ENCODE measurements around the gene MLLT3.
A peak's percentile ranks its signal among the peaks of the same experiment; 100 is the strongest.

MLLT3 gene

DNA sequence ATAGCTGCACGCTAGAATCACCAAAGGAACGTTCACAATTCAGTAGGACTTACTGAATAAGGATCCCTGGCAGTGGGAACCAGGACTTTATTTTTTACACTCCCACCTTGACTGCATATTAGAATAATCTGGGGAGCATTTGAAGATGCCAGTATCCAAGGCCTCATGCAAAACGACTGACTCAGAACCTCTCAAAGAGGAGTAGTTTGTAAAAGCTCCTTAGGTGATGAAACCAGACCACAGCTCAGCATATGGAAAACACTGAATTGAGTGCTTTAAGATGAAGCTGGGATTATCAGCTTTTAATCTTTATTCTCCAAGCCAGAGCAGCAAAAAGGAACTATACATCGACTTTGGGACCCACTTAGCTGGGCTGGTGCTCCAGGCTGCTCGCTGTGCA is 288.3 kb downstream of the MLLT3 start:
- no peak for DNase-seq (ENCODE audit: low spot score)

DNA sequence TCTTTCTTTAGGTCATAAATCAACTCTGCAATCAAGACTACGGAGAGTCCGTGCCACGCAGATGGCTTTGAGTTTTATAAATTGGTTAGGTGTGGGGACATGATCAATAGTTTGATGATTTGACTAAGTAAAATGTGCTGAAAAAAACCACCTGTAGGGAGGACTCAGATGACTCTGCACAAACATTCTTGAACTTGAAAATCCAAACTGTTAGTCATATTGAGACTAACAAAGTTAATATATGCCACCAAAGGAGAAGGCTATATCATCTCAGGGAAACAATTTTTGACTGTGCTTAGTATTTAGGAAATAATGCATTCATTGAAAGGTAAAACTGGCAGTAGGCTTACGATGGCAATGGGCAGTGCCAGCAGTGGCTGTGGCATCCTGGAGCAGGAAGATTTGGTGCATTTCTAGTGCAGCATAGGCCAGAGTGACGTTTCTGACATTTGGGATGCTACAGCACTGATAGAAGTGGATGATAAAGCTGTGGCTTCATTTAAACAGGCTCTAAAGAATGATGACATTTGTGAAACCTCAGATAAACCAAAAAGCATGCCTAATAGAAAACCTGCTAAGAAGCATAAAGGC is 291.1 kb downstream of the MLLT3 start:
- no peak for DNase-seq (ENCODE audit: low spot score)

GRCh38 chr9:20330688-20331087 is 291.6 kb downstream of the MLLT3 start:
- no peak for DNase-seq (ENCODE audit: low spot score)

GRCh38 chr9:20326516-20326915 is 295.8 kb downstream of the MLLT3 start:
- DNase-seq (ENCODE audit: low spot score): no peak

GRCh38 chr9:20325008-20325407 is 297.3 kb downstream of the MLLT3 start:
- no peak for DNase-seq (ENCODE audit: low spot score)

DNA sequence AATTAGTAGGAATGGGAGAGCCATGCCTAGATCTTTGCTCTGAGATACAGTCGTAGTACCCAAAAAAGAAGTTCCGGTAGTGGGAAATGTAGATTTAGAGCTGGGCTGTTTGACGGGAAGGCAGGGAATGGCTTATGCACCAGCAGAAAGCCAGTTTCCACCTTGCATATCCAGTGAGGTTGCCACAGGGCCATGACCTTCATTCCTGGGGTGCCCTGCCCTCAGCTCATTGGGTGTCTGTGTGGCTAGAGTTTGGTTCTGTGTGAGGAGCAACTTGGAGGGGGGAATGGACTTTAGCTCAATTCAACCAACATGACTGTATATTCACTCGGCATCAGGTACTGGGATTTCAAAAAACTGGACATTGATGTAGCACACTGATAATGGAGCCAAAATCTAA is 300.1 kb downstream of the MLLT3 start:
- no peak for DNase-seq (ENCODE audit: low spot score)

DNA sequence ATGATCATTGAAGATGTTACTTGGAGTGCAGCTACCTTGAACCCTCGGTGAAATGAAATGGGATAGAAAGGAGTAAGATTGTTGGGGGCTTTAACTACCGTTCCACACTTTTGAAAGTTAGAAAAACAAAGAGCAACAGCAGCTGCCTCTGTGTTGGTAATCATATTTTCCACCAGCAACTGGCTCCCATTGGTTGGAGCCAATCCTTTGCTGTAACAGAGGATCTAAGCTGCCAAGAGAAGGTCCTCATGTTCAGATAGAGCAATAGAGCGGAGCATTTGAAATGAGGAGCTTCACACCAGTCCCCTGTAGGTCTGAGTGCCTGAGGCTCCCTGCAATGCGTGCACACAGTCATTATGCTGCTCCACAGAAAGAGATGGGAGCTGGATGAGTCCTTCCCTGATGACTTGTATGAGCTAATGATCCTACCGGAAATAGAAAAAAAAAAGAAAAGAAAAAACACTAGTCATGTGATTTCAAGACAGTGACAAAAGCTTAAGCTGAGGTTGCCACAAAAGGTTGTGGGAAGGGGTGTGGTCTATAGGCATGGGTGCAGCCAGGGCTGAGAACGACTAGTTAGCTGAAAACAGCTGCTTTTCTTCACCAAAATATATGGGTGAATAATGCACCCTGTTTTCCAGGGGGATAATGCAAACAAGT is 300.7 kb downstream of the MLLT3 start:
- no peak for DNase-seq (ENCODE audit: low spot score)

DNA sequence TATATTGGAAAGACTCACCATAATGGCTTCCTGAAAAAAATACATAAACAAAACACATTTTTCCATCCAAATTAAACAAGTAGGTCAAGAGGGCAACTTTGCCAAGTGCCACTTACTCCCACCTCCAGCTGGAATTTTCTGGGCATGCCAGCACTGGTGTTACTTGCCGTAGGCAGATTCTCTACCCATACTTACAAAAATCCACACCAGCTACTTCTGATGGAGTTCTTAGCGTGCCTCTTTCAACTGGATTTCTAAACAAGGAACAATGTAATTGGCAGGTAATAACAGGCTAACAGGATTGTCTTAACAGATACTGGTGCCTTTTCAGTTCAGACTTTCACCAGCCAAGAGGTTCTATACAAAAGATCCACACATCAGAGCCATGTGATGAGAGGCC is 301.4 kb downstream of the MLLT3 start:
- no peak for DNase-seq (ENCODE audit: low spot score)

DNA sequence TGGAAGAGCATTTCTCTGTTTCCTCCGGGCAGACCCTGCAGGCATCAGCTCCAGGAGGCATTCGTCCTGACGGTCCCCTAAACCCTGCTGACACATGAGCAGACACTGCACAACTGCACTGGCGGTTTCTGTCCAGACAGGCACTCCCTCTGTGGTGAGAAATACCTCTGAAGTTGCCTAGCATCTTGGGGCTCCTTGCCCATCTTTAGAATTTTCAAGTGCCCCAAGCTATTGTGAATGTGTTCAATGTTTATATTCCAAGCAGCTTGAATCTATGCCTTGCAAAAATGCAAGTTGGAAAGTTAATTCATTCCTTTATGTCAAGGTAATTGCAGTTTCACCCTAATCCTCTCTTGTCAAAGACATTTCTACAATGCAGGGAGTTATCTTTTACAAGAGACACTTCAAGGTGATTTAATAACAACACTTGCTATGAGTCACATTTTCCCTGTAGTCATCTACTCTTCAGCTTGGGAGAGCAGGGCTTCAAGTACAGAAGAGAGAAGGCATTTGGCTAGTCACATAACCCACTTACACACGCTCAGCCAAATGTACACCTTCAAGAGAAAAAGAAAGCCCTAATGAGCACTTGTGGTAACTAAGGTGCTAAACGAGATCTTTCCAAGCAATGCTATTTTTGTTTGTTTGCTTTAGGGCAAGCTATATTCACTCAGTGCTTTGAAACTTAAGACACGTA is 302.5 kb downstream of the MLLT3 start:
- no peak for DNase-seq (ENCODE audit: low spot score)

DNA sequence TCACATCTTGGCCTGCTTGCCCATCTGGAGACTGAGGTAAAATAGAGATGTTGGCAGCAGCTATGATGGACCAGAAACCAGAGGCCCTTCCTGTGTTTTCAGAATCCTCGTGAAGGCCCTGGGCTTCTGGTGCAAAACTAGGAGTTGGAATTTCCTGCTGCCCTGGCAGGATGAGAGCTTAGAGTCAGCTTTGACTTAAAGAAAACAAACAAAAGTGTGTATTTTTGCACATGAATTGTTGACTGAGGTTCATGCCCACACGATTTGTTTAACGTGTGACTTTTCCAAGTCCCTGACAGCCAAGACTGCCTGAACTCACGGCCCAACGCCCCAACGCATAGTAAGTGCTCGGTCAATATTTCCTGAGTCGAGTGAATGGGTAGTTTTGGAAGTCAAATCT is 303.1 kb downstream of the MLLT3 start:
- DNase-seq (ENCODE audit: low spot score): no peak

GRCh38 chr9:20317701-20318100 is 304.6 kb downstream of the MLLT3 start:
- no peak for DNase-seq (ENCODE audit: low spot score)

DNA sequence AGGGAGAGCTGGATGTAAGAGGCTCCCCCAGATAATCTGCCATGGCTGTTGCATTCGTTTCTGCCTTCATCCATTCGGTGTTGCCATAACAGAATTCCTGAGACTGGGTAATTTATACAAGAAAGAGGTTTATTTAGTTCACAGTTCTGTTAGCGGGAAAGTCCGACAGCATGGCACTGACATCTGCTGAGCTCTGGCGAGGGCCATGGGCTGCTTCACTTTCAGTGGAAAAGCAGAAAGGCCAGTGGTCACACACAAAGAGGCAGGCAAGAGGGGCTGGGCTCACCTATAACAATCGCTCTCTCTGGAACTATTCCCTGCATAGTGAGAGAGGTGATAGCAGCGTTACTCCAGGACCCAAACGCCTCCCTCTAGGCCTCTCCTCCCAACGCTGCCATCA is 305.9 kb downstream of the MLLT3 start:
- DNase-seq (ENCODE audit: low spot score): no peak

GRCh38 chr9:20315677-20316076 is 306.6 kb downstream of the MLLT3 start:
- DNase-seq (ENCODE audit: low spot score): peak; percentile 71

DNA sequence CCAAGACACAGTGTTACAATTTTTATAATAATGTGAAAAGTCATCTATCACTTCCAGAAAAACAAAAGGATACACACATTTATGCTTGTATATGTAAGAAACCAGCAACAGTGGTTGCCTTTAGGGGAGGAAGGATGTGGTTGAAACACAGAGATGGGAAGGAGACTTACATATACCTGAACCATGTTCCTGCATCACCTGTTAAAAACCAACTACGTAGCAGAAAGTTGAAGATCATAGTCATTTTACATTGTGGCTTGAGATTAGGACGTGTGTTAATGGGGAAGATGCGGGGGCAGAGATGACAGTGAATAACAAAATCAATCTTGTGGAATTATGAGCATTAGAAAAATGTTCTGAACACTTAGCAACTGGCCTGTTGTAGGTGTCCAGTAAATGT is 307.3 kb downstream of the MLLT3 start:
- no peak for DNase-seq (ENCODE audit: low spot score)

DNA sequence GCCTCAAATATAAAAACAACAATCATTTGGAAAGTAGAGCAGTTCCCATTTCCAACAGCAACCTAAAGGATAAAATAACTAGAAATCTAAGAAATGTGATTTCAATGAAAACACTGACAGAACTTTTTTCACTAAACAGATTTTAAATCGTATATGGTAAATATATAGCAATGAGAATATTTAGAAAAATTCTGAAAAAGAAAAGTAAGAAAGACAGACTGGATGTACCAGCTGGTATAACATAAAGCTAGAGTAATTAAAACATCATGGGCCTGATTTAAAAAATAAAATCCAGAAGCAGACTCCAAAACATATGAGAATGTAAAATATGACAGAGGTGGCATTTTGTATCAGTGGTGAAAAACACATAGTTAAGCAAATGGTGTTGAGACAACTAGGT is 308.9 kb downstream of the MLLT3 start:
- DNase-seq (ENCODE audit: low spot score): no peak

- no peak for DNase-seq (ENCODE audit: low spot score)
These were observed 309.6 kb downstream of the MLLT3 start for GRCh38 chr9:20312732-20313131.

- DNase-seq (ENCODE audit: low spot score): no peak
These were observed 312.3 kb downstream of the MLLT3 start for GRCh38 chr9:20310024-20310423.

DNA sequence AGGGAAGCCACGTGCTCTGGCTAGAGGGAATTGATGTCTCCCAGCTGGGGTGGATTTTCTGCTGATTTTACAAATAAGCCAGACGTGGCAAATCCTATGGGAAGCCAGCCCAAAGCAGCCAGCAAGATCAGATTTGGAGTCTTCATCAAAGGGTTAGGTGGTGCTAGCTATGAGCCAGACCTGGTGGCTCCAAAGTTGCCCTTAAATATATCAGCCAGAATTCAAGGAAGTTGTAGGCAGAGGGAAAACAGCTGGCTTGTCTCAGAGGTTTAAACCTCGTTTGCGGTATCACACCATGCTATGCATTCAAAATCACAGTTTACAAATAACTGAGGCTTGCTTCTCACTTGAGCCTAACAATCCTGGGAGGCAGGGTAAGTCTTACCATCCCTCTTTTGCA is 313.2 kb downstream of the MLLT3 start:
- peak; percentile 26 for DNase-seq (ENCODE audit: low spot score)

GRCh38 chr9:20307621-20308020 is 314.7 kb downstream of the MLLT3 start:
- DNase-seq (ENCODE audit: low spot score): no peak

GRCh38 chr9:20305452-20305851 is 316.8 kb downstream of the MLLT3 start:
- DNase-seq (ENCODE audit: low spot score): no peak

GRCh38 chr9:20303996-20304395 is 318.3 kb downstream of the MLLT3 start:
- DNase-seq (ENCODE audit: low spot score): no peak

GRCh38 chr9:20303066-20303465 is 319.2 kb downstream of the MLLT3 start:
- DNase-seq (ENCODE audit: low spot score): no peak

- DNase-seq (ENCODE audit: low spot score): no peak
These were observed 320.1 kb downstream of the MLLT3 start for GRCh38 chr9:20302197-20302596.

All from AG08396 (cell line).